Fibroblast of lung (primary cell): ENCODE measurements around the gene SLC7A6. TPM values are rescaled to one million over a fixed set of nuclear protein-coding genes. Genes with fewer than 3 reads are reported as not detected.

Source experiments
- DNase-seq, 2 donors: peaks; one replicate each; pipeline versions ENCODE4 v3.0.0 to v3.0.0-alpha.2; 2010; ENCODE audit warnings: low read depth in 2 of 2
- H2AFZ ChIP-seq: 2 replicates; pipeline ENCODE4 v1.5.1; 2012; ENCODE audit warnings: low read length, control low read depth, inconsistent platforms
- H3K27ac ChIP-seq: 2 replicates; pipeline ENCODE4 v1.5.1; 2011; ENCODE audit warnings: low read length, control low read depth; ENCODE audit not compliant: insufficient read depth
- H3K27me3 ChIP-seq: 2 replicates; pipeline ENCODE4 v1.5.1; 2011; ENCODE audit warnings: mild to moderate bottlenecking, low read length; ENCODE audit not compliant: control insufficient read depth, insufficient read depth
- H3K36me3 ChIP-seq: 2 replicates; pipeline ENCODE4 v1.5.1; 2011; ENCODE audit warnings: low read length; ENCODE audit not compliant: control insufficient read depth, insufficient read depth
- H3K4me1 ChIP-seq: 2 replicates; pipeline ENCODE4 v1.5.1; 2011; ENCODE audit warnings: low read length; ENCODE audit not compliant: control insufficient read depth, insufficient read depth; ENCODE audit errors: extremely low read depth
- H3K4me2 ChIP-seq: 2 replicates; pipeline ENCODE4 v1.5.1; 2011; ENCODE audit warnings: low read length, control low read depth; ENCODE audit not compliant: insufficient read depth; ENCODE audit errors: extremely low read depth
- H3K4me3 ChIP-seq, 4 experiments: fragments of 200-600 bp in 1 of 4; sonication (generic) in 1 of 4; replicated peaks in 1 of 4; 2 replicates each; pipeline ENCODE4 v1.5.1; 2011 to 2016; ENCODE audit warnings: low read length in 4 of 4, low read depth in 3 of 4, mild to moderate bottlenecking in 3 of 4, control low read depth in 2 of 4, inconsistent platforms in 1 of 4, mixed read lengths in 1 of 4; ENCODE audit not compliant: insufficient read depth in 1 of 4; ENCODE audit errors: control extremely low read depth in 1 of 4
- H3K79me2 ChIP-seq: 2 replicates; pipeline ENCODE4 v1.5.1; 2012; ENCODE audit warnings: mild to moderate bottlenecking, low read length, inconsistent platforms; ENCODE audit not compliant: control insufficient read depth, insufficient read depth
- H3K9ac ChIP-seq: 2 replicates; pipeline ENCODE4 v1.5.1; 2011; ENCODE audit warnings: mild to moderate bottlenecking, low read length, control low read depth; ENCODE audit not compliant: insufficient read depth
- H3K9me3 ChIP-seq: 2 replicates; pipeline ENCODE4 v1.5.1; 2012; ENCODE audit warnings: low read depth, low read length; ENCODE audit not compliant: control insufficient read depth, insufficient read depth
- H4K20me1 ChIP-seq: 2 replicates; pipeline ENCODE4 v1.5.1; 2011; ENCODE audit warnings: low read length; ENCODE audit not compliant: control insufficient read depth, insufficient read depth; ENCODE audit errors: extremely low read depth
- EZH2 ChIP-seq: IDR thresholded peaks from 2 replicates; pipeline ENCODE4 v1.5.1; 2012; ENCODE audit warnings: low read length, control low read depth, mild to moderate bottlenecking; ENCODE audit errors: missing control alignments
- polyA plus RNA-seq, 2 donors: library from polyadenylated mRNA; depleted of rRNA in 1 of 2; stranded (reverse) in 1 of 2; unstranded in 1 of 2; fragments of >200 nt; gene quantifications; 2 replicates each; pipeline ENCODE4 v1.2.1, GENCODE V29; 2011 to 2012; ENCODE audit warnings: missing spikeins in 1 of 2
- total RNA-seq: library from RNA; depleted of rRNA; stranded (reverse); fragments of >200 nt; gene quantifications from 2 replicates; pipeline ENCODE4 v1.2.1, GENCODE V29; 2014
- TF ChIP-seq, protein P1 (sequence below), 2 donors: IDR thresholded peaks in 1 of 2; conservative IDR thresholded peaks in 1 of 2; 1 replicate in 1 of 2; 2 replicates in 1 of 2; pipeline ENCODE4 v1.5.1; 2011 to 2012; ENCODE audit warnings: low read length in 2 of 2, control low read depth in 1 of 2, inconsistent platforms in 1 of 2, low read depth in 1 of 2, mild to moderate bottlenecking in 1 of 2

The SLC7A6 gene
- total and polyA plus RNA-seq, 2 donors (not counting 1 experiment from before 2014, with no cell fraction given): 11.9 to 19.0 TPM

DNA sequence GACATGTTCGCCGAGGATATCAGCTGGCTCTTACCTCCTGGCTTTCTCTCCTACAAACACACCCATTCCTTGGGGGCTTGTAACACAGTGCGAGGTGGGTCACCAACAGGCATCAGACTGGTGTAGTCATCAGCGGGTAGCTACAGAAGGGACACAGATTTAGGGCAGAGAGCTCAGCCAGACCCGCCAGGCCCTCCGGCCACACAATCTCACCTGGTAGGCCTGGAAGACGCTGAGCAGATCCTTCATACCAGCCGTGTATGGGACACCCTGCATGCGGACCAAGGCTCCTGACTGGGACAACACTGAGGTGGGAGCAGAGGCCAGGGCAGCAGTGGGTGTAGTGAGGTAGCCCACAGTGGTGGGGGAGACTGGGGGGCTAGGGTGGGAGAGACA, 34.2 kb upstream of the SLC7A6 start:
- Histone ChIP-seq H3K4me2 (no peak overlapping the region), H3K79me2 (no peaks in the 10 kb centered on the region), H3K27me3 (no peaks in the 10 kb centered on the region), H3K36me3 (peaks cover 2% of the 10 kb centered on the region), H3K9me3 (no peaks in the 10 kb centered on the region), H3K9ac (no peak overlapping the region), H4K20me1 (no peaks in the 10 kb centered on the region), H2AFZ (no peak overlapping the region), H3K27ac (no peak overlapping the region), H3K4me1 (peaks cover 3% of the 10 kb centered on the region), H3K4me3 (no peak overlapping the region)
- DNase-seq: no peak
- TF ChIP-seq, protein P1, sequence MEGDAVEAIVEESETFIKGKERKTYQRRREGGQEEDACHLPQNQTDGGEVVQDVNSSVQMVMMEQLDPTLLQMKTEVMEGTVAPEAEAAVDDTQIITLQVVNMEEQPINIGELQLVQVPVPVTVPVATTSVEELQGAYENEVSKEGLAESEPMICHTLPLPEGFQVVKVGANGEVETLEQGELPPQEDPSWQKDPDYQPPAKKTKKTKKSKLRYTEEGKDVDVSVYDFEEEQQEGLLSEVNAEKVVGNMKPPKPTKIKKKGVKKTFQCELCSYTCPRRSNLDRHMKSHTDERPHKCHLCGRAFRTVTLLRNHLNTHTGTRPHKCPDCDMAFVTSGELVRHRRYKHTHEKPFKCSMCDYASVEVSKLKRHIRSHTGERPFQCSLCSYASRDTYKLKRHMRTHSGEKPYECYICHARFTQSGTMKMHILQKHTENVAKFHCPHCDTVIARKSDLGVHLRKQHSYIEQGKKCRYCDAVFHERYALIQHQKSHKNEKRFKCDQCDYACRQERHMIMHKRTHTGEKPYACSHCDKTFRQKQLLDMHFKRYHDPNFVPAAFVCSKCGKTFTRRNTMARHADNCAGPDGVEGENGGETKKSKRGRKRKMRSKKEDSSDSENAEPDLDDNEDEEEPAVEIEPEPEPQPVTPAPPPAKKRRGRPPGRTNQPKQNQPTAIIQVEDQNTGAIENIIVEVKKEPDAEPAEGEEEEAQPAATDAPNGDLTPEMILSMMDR (conservative IDR thresholded peaks at IDR 0.05 in 1 of 2, IDR thresholded peaks at IDR 0.05 in 1 of 2; ENCODE audit: low read depth in 1 of 2, low read length in 2 of 2): no peak
- no peak for TF ChIP-seq EZH2

DNA sequence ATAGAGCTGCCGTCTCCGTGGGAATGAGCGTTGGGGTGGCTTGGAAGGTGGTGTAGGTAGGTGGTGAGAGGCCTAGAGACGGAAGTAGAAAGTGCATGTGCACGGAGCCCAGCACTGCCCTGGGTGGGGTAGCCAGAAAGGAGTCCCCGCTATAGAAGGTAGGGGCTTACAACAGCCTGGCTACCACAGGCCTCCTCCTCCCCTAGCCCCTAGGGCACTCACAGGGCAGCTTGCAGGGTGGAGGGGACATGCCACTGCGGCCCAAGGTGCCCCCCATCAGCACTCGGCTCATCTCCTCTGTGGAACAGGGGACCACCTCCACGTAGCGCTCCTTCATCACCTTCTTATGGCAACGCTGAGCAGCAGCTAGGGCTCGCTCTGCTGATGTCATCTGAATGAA, 33.4 kb upstream of the SLC7A6 start:
- Histone ChIP-seq H3K9ac (no peak overlapping the region), H3K4me1 (peaks cover 3% of the 10 kb centered on the region), H3K79me2 (no peaks in the 10 kb centered on the region), H3K4me2 (no peak overlapping the region), H3K27me3 (no peaks in the 10 kb centered on the region), H3K4me3 (no peak overlapping the region), H3K9me3 (no peaks in the 10 kb centered on the region), H3K36me3 (peaks cover 2% of the 10 kb centered on the region), H2AFZ (no peak overlapping the region), H3K27ac (no peak overlapping the region), H4K20me1 (no peaks in the 10 kb centered on the region)
- no peak for DNase-seq
- TF ChIP-seq EZH2: no peak
- TF ChIP-seq, protein P1 (conservative IDR thresholded peaks at IDR 0.05 in 1 of 2, IDR thresholded peaks at IDR 0.05 in 1 of 2; ENCODE audit: low read depth in 1 of 2, low read length in 2 of 2): no peak

DNA sequence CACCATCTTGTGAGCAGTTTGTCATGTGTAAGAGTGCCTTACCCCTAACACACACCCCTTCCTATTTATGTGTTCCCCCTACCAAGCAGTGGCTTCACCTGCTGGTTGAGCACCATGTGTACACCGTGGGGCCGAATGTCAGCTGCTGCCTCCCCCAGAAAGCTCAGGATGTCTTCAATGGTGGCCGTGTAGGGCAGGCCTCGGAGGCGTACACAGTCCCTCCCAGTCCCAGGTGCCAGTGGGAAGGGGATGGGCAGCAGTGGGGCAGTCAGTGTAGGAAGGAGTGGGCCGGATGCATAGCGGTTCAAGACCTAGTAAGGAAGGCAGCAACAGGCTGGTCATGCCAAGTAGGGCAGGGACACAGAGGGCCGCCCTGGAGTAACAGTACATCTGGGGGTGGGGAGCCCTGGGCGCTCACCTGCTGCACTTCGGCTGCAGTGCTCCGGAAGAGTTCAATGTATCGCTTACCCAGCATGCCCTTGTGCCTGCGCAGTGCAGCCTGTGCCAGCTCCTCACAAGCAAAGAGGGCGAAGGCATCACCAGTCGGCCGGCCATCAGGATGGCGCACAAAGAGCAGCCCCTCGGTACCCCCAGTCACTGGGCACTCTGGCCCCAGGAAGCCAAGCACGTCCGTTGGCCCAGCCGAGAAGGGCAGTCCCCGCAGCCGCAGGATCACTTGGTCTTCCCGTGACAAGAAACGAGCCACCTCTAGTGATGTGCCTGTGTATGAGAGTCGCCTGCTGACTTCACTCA, 32.8 kb upstream of the SLC7A6 start:
- no peak overlapping the region for H2AFZ ChIP-seq
- peaks cover 2% of the 10 kb centered on the region for H3K36me3 ChIP-seq
- no peak overlapping the region for H3K4me2 ChIP-seq
- H4K20me1 ChIP-seq: no peaks in the 10 kb centered on the region
- TF ChIP-seq, protein P1 (conservative IDR thresholded peaks at IDR 0.05 in 1 of 2, IDR thresholded peaks at IDR 0.05 in 1 of 2; ENCODE audit: low read depth in 1 of 2, low read length in 2 of 2): no peak
- no peak for TF ChIP-seq EZH2
- no peak overlapping the region for H3K9ac ChIP-seq
- no peak overlapping the region for H3K27ac ChIP-seq
- peaks cover 3% of the 10 kb centered on the region for H3K4me1 ChIP-seq
- H3K79me2 ChIP-seq: no peaks in the 10 kb centered on the region
- H3K27me3 ChIP-seq: no peaks in the 10 kb centered on the region
- no peaks in the 10 kb centered on the region for H3K9me3 ChIP-seq
- H3K4me3 ChIP-seq: no peak overlapping the region
- DNase-seq: no peak
